Activated CD4-positive, alpha-beta T cell treated with anti-CD3 and anti-CD28 coated beads for 24 hours (primary cell): ENCODE measurements around the gene SHC3.

Source experiments
- DNase-seq, 2 donors: peaks; one replicate each; pipeline ENCODE4 v3.0.0-alpha.2; 2020; ENCODE audit warnings: low read depth in 2 of 2

SHC3 gene

GRCh38 chr9:89054865-89055495 lies 123.6 kb downstream of the SHC3 start:
- no peak for DNase-seq

- no peak for DNase-seq
Measured at GRCh38 chr9:89053301-89053700, 125.3 kb downstream of the SHC3 start.

- DNase-seq, result no peak
Measured at GRCh38 chr9:89052470-89053097, 126.0 kb downstream of the SHC3 start.

GRCh38 chr9:89051421-89052025 lies 127.1 kb downstream of the SHC3 start:
- no peak for DNase-seq

- DNase-seq, result no peak
Measured at GRCh38 chr9:89049646-89050045, 129.0 kb downstream of the SHC3 start.

GRCh38 chr9:89048616-89049015 lies 130.0 kb downstream of the SHC3 start:
- DNase-seq, result no peak

GRCh38 chr9:89047667-89048066 lies 131.0 kb downstream of the SHC3 start:
- no peak for DNase-seq

- DNase-seq, result no peak
Measured at GRCh38 chr9:89046832-89047231, 131.8 kb downstream of the SHC3 start.

- DNase-seq, result no peak
Measured at GRCh38 chr9:89044881-89045280, 133.7 kb downstream of the SHC3 start.

- no peak for DNase-seq
Measured at GRCh38 chr9:89044104-89044503, 134.5 kb downstream of the SHC3 start.

GRCh38 chr9:89042984-89043383 lies 135.6 kb downstream of the SHC3 start:
- no peak for DNase-seq

- DNase-seq, result no peak
Measured at GRCh38 chr9:89039664-89040063, 139.0 kb downstream of the SHC3 start.

GRCh38 chr9:89039104-89039465 lies 139.5 kb downstream of the SHC3 start:
- DNase-seq, result no peak

GRCh38 chr9:89038382-89039103 lies 140.1 kb downstream of the SHC3 start:
- DNase-seq, result no peak

- no peak for DNase-seq
Measured at GRCh38 chr9:89037891-89038290, 140.7 kb downstream of the SHC3 start.

GRCh38 chr9:89037346-89037745 lies 141.3 kb downstream of the SHC3 start:
- DNase-seq, result no peak

- no peak for DNase-seq
Measured at GRCh38 chr9:89036891-89037290, 141.7 kb downstream of the SHC3 start.

GRCh38 chr9:89036383-89036782 lies 142.2 kb downstream of the SHC3 start:
- DNase-seq, result no peak

- DNase-seq, result no peak
Measured at GRCh38 chr9:89032661-89033060, 146.0 kb downstream of the SHC3 start.

- no peak for DNase-seq
Measured at GRCh38 chr9:89032173-89032572, 146.4 kb downstream of the SHC3 start.

- no peak for DNase-seq
Measured at GRCh38 chr9:89029788-89030187, 148.8 kb downstream of the SHC3 start.

GRCh38 chr9:89026876-89027275 lies 151.7 kb downstream of the SHC3 start:
- no peak for DNase-seq

GRCh38 chr9:89025553-89025952 lies 153.1 kb downstream of the SHC3 start:
- DNase-seq, result no peak
